SK-N-SH (cell line): ENCODE measurements around the gene DOCK8. TPM values are rescaled to one million over a fixed set of nuclear protein-coding genes. Genes with fewer than 3 reads are reported as not detected.

Source experiments
- CTCF ChIA-PET: fragments of 300-600, 350-600 bp; formaldehyde crosslinking; extraction: SDS; loops from one replicate; lab custom pipeline; 2021; lab: Yijun Ruan, JAX
- POLR2A ChIA-PET: fragments of 350-600 bp; sonication (Branson Sonifier 250); formaldehyde crosslinking; extraction: SDS; loops from one replicate; lab custom pipeline; 2020; ENCODE audit warnings: antibody characterized with exemption, inconsistent platforms; lab: Yijun Ruan, JAX
- DNase-seq: peaks from one replicate; pipeline ENCODE4 v3.0.0; 2012
- H2AFZ ChIP-seq: fragments of 200-600 bp; sonication (generic); 2 replicates; pipeline ENCODE4 v1.8.1; 2016; ENCODE audit warnings: antibody characterized with exemption, mild to moderate bottlenecking, low read depth
- H3F3A ChIP-seq: fragments of 200-600 bp; sonication (generic); replicated peaks from 2 replicates; pipeline ENCODE3; 2016; ENCODE audit warnings: antibody characterized with exemption, mild to moderate bottlenecking; ENCODE audit not compliant: insufficient read depth
- H3K27ac ChIP-seq, 2 experiments: fragments of 200-500 bp in 1 of 2; fragments of 200-600 bp in 1 of 2; sonication (Bioruptor generic) in 1 of 2; sonication (generic), shearing (Covaris generic) in 1 of 2; 2 replicates each; pipeline versions ENCODE4 v1.5.1 to v1.6.1; 2014 to 2016; ENCODE audit warnings: low read depth in 2 of 2, inconsistent platforms in 1 of 2, low read length in 1 of 2, mild to moderate bottlenecking in 1 of 2, mixed read lengths in 1 of 2
- H3K27me3 ChIP-seq: fragments of 200-600 bp; sonication (generic), shearing (Covaris generic); 2 replicates; pipeline ENCODE4 v1.6.1; 2016; ENCODE audit warnings: mixed run types; ENCODE audit not compliant: insufficient read depth
- H3K36me3 ChIP-seq, 2 experiments: fragments of 200-500 bp in 1 of 2; fragments of 200-600 bp in 1 of 2; sonication (Bioruptor generic) in 1 of 2; sonication (generic) in 1 of 2; replicated peaks in 1 of 2; 2 replicates each; pipeline versions ENCODE3 to v1.5.1; 2014 to 2016; ENCODE audit warnings: low read length in 1 of 2, mild to moderate bottlenecking in 1 of 2; ENCODE audit not compliant: insufficient read depth in 2 of 2, control insufficient read depth in 1 of 2
- H3K4me1 ChIP-seq, 2 experiments: fragments of 200-500 bp in 1 of 2; fragments of 200-600 bp in 1 of 2; sonication (Bioruptor generic) in 1 of 2; sonication (generic), shearing (Covaris generic) in 1 of 2; 2 replicates each; pipeline versions ENCODE4 v1.5.1 to v1.6.1; 2014 to 2016; ENCODE audit warnings: low read depth in 1 of 2, low read length in 1 of 2, mixed run types in 1 of 2; ENCODE audit not compliant: insufficient read depth in 2 of 2, control insufficient read depth in 1 of 2
- H3K4me2 ChIP-seq: fragments of 200-600 bp; sonication (generic), shearing (Covaris generic); 2 replicates; pipeline ENCODE4 v1.6.1; 2017; ENCODE audit warnings: mixed run types
- H3K4me3 ChIP-seq, 2 experiments: fragments of 200-500 bp in 1 of 2; fragments of 200-600 bp in 1 of 2; sonication (Bioruptor generic) in 1 of 2; sonication (generic), shearing (Covaris generic) in 1 of 2; 2 replicates each; pipeline versions ENCODE4 v1.5.1 to v1.8.1; 2014 to 2016; ENCODE audit warnings: low read depth in 2 of 2, inconsistent platforms in 1 of 2, low read length in 1 of 2, mild to moderate bottlenecking in 1 of 2, mixed read lengths in 1 of 2, moderate library complexity in 1 of 2
- H3K79me2 ChIP-seq: fragments of 200-600 bp; sonication (generic); 2 replicates; pipeline ENCODE4 v1.8.1; 2017; ENCODE audit warnings: mild to moderate bottlenecking; ENCODE audit not compliant: insufficient read depth
- H3K9ac ChIP-seq: fragments of 200-600 bp; sonication (generic); 2 replicates; pipeline ENCODE4 v1.6.1; 2017; ENCODE audit warnings: mixed run types
- H3K9me2 ChIP-seq: fragments of 200-600 bp; sonication (generic); 2 replicates; pipeline ENCODE4 v1.6.1; 2017; ENCODE audit warnings: mixed run types
- H3K9me3 ChIP-seq: fragments of 200-600 bp; sonication (generic); 2 replicates; pipeline ENCODE4 v1.6.1; 2017; ENCODE audit warnings: mixed run types, mild to moderate bottlenecking, moderate library complexity
- H4K20me1 ChIP-seq: fragments of 200-600 bp; sonication (generic); 2 replicates; pipeline ENCODE4 v1.6.1; 2017; ENCODE audit warnings: mild to moderate bottlenecking, mixed run types; ENCODE audit not compliant: insufficient read depth
- CHD2 ChIP-seq: fragments of 150-350 bp; IDR thresholded peaks from 2 replicates; pipeline ENCODE4 v1.6.1; 2018; ENCODE audit warnings: low read length; ENCODE audit not compliant: partially characterized antibody
- ELF1 ChIP-seq: IDR thresholded peaks from 2 replicates; pipeline ENCODE4 v1.4.0; 2012
- EP300 ChIP-seq, 2 experiments: IDR thresholded peaks; 2 replicates each; pipeline versions ENCODE4 v1.4.0 to v1.6.1; 2012; ENCODE audit warnings: borderline replicate concordance in 1 of 2, low read depth in 1 of 2, low read length in 1 of 2
- FOXJ3 ChIP-seq: sonication (generic); formaldehyde crosslinking; IDR thresholded peaks from 2 replicates; pipeline ENCODE4 v1.5.1; 2020; ENCODE audit warnings: mild to moderate bottlenecking, missing genetic modification reagents
- JUND ChIP-seq: IDR thresholded peaks from 2 replicates; pipeline ENCODE4 v1.4.0; 2012
- NFIC ChIP-seq: IDR thresholded peaks from 2 replicates; pipeline ENCODE4 v1.4.0; 2012; ENCODE audit warnings: borderline replicate concordance
- NRF1 ChIP-seq: IDR thresholded peaks from 2 replicates; pipeline ENCODE4 v1.6.1; 2012; ENCODE audit warnings: low read depth, mild to moderate bottlenecking, low read length
- RXRA ChIP-seq: IDR thresholded peaks from 2 replicates; pipeline ENCODE4 v1.4.0; 2012; ENCODE audit warnings: low read depth, mild to moderate bottlenecking, borderline replicate concordance
- SMC3 ChIP-seq: IDR thresholded peaks from 2 replicates; pipeline ENCODE4 v1.6.1; 2012; ENCODE audit warnings: low read depth, low read length, improper control_type of control experiment
- TEAD4 ChIP-seq: IDR thresholded peaks from 2 replicates; pipeline ENCODE4 v1.4.0; 2012; ENCODE audit warnings: mild to moderate bottlenecking, borderline replicate concordance; ENCODE audit not compliant: insufficient read depth
- YY1 ChIP-seq: IDR thresholded peaks from 2 replicates; pipeline ENCODE4 v1.4.0; 2012; ENCODE audit warnings: low read depth, mild to moderate bottlenecking
- WGBS: methylation state at CpG from one replicate; pipeline ENCODE4 v1.1.6; 2017; ENCODE audit warnings: low lambda C conversion rate; 5-methylcytosine and 5-hydroxymethylcytosine counted together
- polyA plus RNA-seq, 3 experiments: library from polyadenylated mRNA; depleted of rRNA; stranded (reverse); fragments of >200 nt; gene quantifications; 2 replicates each; pipeline ENCODE4 v1.2.3, GENCODE V29; 2012
- TF ChIP-seq, protein P1 (sequence below): IDR thresholded peaks from 2 replicates; pipeline ENCODE4; 2012
- TF ChIP-seq, protein P2 (sequence below): IDR thresholded peaks from 2 replicates; pipeline ENCODE4 v1.4.0; 2012; ENCODE audit warnings: low read depth
- TF ChIP-seq, protein P3 (sequence below): IDR thresholded peaks from 2 replicates; pipeline ENCODE4 v1.6.1; 2012; ENCODE audit warnings: mild to moderate bottlenecking, low read depth, low read length, moderate library complexity
- TF ChIP-seq, protein P4 (sequence below): fragments of 150-350 bp; IDR thresholded peaks from 2 replicates; pipeline ENCODE4 v1.6.1; 2017; ENCODE audit warnings: antibody characterized with exemption, low read length, low read depth, borderline replicate concordance
- TF ChIP-seq, protein P5 (sequence below): IDR thresholded peaks from 2 replicates; pipeline ENCODE4 v1.4.0; 2012; ENCODE audit warnings: low read depth, borderline replicate concordance

DOCK8 gene
- polyA plus RNA-seq, 1 of the 3 experiments (the other 2 are of a cell fraction), result not detected

DNA sequence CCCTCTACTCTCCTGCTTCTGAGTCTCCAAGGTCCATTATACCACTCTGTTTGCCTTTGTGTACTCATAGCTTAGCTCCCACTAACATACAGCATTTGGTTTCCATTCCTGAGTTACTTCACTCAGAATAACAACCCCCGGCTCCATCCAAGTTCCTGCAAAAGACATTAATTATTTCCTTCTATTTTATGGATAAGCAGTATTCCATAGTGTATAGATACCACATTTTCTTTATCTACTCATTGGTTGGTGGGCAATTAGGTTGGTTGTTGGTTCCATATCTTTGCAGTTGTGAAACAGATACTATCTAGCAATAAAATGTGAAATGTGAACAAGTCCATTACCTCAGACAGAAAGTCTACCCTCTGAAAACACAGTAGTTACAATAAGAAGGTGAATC, 110.3 kb downstream of the DOCK8 start:
- WGBS, result 8% methylated on average over 1 of the region's 1 CpG
- ChIA-PET POLR2A (no interaction called here), CTCF (no interaction called here)

More for the DNA sequence above, 110.3 kb downstream of the DOCK8 start:
- Histone ChIP-seq H3K27ac (no peak overlapping the region), H2AFZ (no peak overlapping the region), H3K4me2 (no peak overlapping the region), H3K36me3 (no peaks in the 10 kb centered on the region), H3F3A (no peaks in the 10 kb centered on the region), H3K9me3 (no peaks in the 10 kb centered on the region), H3K4me3 (no peak overlapping the region), H3K9me2 (no peaks in the 10 kb centered on the region), H4K20me1 (no peaks in the 10 kb centered on the region), H3K27me3 (peaks cover 3% of the 10 kb centered on the region), H3K9ac (no peak overlapping the region), H3K4me1 (no peaks in the 10 kb centered on the region), H3K79me2 (no peaks in the 10 kb centered on the region)
- TF ChIP-seq, protein P1, sequence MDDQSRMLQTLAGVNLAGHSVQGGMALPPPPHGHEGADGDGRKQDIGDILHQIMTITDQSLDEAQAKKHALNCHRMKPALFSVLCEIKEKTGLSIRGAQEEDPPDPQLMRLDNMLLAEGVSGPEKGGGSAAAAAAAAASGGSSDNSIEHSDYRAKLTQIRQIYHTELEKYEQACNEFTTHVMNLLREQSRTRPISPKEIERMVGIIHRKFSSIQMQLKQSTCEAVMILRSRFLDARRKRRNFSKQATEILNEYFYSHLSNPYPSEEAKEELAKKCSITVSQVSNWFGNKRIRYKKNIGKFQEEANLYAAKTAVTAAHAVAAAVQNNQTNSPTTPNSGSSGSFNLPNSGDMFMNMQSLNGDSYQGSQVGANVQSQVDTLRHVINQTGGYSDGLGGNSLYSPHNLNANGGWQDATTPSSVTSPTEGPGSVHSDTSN, result no peak
- TF ChIP-seq CHD2 (no peak), NFIC (no peak), JUND (no peak), YY1 (no peak), ELF1 (no peak), RXRA (no peak), FOXJ3 (CRISPR knock-in tag) (no peak), TEAD4 (no peak), SMC3 (no peak), EP300 (IDR thresholded peaks at IDR 0.05; ENCODE audit: borderline replicate concordance in 1 of 2, low read depth in 1 of 2, low read length in 1 of 2) (no peak), NRF1 (no peak)
- TF ChIP-seq, protein P2, sequence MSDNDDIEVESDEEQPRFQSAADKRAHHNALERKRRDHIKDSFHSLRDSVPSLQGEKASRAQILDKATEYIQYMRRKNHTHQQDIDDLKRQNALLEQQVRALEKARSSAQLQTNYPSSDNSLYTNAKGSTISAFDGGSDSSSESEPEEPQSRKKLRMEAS, result no peak
- TF ChIP-seq, protein P3, sequence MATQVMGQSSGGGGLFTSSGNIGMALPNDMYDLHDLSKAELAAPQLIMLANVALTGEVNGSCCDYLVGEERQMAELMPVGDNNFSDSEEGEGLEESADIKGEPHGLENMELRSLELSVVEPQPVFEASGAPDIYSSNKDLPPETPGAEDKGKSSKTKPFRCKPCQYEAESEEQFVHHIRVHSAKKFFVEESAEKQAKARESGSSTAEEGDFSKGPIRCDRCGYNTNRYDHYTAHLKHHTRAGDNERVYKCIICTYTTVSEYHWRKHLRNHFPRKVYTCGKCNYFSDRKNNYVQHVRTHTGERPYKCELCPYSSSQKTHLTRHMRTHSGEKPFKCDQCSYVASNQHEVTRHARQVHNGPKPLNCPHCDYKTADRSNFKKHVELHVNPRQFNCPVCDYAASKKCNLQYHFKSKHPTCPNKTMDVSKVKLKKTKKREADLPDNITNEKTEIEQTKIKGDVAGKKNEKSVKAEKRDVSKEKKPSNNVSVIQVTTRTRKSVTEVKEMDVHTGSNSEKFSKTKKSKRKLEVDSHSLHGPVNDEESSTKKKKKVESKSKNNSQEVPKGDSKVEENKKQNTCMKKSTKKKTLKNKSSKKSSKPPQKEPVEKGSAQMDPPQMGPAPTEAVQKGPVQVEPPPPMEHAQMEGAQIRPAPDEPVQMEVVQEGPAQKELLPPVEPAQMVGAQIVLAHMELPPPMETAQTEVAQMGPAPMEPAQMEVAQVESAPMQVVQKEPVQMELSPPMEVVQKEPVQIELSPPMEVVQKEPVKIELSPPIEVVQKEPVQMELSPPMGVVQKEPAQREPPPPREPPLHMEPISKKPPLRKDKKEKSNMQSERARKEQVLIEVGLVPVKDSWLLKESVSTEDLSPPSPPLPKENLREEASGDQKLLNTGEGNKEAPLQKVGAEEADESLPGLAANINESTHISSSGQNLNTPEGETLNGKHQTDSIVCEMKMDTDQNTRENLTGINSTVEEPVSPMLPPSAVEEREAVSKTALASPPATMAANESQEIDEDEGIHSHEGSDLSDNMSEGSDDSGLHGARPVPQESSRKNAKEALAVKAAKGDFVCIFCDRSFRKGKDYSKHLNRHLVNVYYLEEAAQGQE, result no peak
- TF ChIP-seq, protein P4, sequence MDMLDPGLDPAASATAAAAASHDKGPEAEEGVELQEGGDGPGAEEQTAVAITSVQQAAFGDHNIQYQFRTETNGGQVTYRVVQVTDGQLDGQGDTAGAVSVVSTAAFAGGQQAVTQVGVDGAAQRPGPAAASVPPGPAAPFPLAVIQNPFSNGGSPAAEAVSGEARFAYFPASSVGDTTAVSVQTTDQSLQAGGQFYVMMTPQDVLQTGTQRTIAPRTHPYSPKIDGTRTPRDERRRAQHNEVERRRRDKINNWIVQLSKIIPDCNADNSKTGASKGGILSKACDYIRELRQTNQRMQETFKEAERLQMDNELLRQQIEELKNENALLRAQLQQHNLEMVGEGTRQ, result no peak
- TF ChIP-seq, protein P5, sequence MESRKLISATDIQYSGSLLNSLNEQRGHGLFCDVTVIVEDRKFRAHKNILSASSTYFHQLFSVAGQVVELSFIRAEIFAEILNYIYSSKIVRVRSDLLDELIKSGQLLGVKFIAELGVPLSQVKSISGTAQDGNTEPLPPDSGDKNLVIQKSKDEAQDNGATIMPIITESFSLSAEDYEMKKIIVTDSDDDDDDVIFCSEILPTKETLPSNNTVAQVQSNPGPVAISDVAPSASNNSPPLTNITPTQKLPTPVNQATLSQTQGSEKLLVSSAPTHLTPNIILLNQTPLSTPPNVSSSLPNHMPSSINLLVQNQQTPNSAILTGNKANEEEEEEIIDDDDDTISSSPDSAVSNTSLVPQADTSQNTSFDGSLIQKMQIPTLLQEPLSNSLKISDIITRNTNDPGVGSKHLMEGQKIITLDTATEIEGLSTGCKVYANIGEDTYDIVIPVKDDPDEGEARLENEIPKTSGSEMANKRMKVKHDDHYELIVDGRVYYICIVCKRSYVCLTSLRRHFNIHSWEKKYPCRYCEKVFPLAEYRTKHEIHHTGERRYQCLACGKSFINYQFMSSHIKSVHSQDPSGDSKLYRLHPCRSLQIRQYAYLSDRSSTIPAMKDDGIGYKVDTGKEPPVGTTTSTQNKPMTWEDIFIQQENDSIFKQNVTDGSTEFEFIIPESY, result no peak
- no peak for DNase-seq
